Measurements from ENCODE around the gene LIPN. TPM values are rescaled to one million over a fixed set of nuclear protein-coding genes. Genes with fewer than 3 reads are reported as not detected.
"Not testable (repeated sequence)": the region's sequence is repeated elsewhere in the genome, so short reads cannot be mapped to it uniquely, and the experiment has no call there.

Gene LIPN
- under 1 TPM in 1 of 3 donors, not detected in 2; 0.49 TPM for polyA plus RNA-seq

GRCh38 chr10:88759366-88760101 is at the start of gene LIPN:
Gene LIPN (plus strand): TSS chr10:88760020. CDS start chr10:88761406, 1,386 bp downstream.
- no peak within 1 kb of the TSS for H3K27ac ChIP-seq (ENCODE audit: low read depth, low read length)
- WGBS, 3 donors = 65 to 96% (median 77%) methylated on average over 7 of the region's 7 CpGs

GRCh38 chr10:88715517-88715916 is 44.3 kb upstream of the LIPN start:
- WGBS, 3 donors = 89 to 100% (median 97%) methylated on average over 1 of the region's 1 CpG
- no peak overlapping the region for H3K27ac ChIP-seq (ENCODE audit: low read depth, low read length)

- 79 to 86% (median 83%) methylated on average over 4 of the region's 4 CpGs for WGBS, 3 donors
- H3K27ac ChIP-seq (ENCODE audit: low read depth, low read length) = no peak overlapping the region
Measured at GRCh38 chr10:88721392-88721791, 38.4 kb upstream of the LIPN start.

GRCh38 chr10:88725798-88726197 is 34.0 kb upstream of the LIPN start:
- no peak overlapping the region for H3K27ac ChIP-seq (ENCODE audit: low read depth, low read length)
- 12 to 35% (median 22%) methylated on average over 1 of the region's 1 CpG for WGBS, 3 donors

GRCh38 chr10:88728107-88728763 is 31.6 kb upstream of the LIPN start:
- WGBS, 3 donors = 70 to 79% (median 73%) methylated on average over 30 of the region's 30 CpGs
- H3K27ac ChIP-seq (ENCODE audit: low read depth, low read length) = no peak overlapping the region

GRCh38 chr10:88730864-88731263 is 29.0 kb upstream of the LIPN start:
- WGBS, 3 donors = 65 to 91% (median 79%) methylated on average over 4 of the region's 4 CpGs
- H3K27ac ChIP-seq (ENCODE audit: low read depth, low read length) = no peak overlapping the region

GRCh38 chr10:88731296-88731695 is 28.5 kb upstream of the LIPN start:
- no peak overlapping the region for H3K27ac ChIP-seq (ENCODE audit: low read depth, low read length)
- 42 to 69% (median 43%) methylated on average over 6 of the region's 6 CpGs for WGBS, 3 donors

GRCh38 chr10:88733215-88733614 is 26.6 kb upstream of the LIPN start:
- 81 to 95% (median 92%) methylated on average over 2 of the region's 2 CpGs for WGBS, 3 donors

GRCh38 chr10:88735661-88736060 is 24.2 kb upstream of the LIPN start:
- H3K27ac ChIP-seq (ENCODE audit: low read depth, low read length) = no peak overlapping the region
- WGBS, 3 donors = 52 to 71% (median 54%) methylated on average over 1 of the region's 1 CpG

More at GRCh38 chr10:88733215-88733614, 26.6 kb upstream of the LIPN start:
- H3K27ac ChIP-seq (ENCODE audit: low read depth, low read length) = no peak overlapping the region

GRCh38 chr10:88741921-88742320 is 17.9 kb upstream of the LIPN start:
- 46 to 63% (median 48%) methylated on average over 5 of the region's 5 CpGs for WGBS, 3 donors
- not testable (repeated sequence) for H3K27ac ChIP-seq (ENCODE audit: low read depth, low read length)

- WGBS, 3 donors = 84 to 95% (median 85%) methylated on average over 1 of the region's 1 CpG
- H3K27ac ChIP-seq (ENCODE audit: low read depth, low read length) = no peak overlapping the region
Measured at GRCh38 chr10:88742448-88742847, 17.4 kb upstream of the LIPN start.

GRCh38 chr10:88744002-88744401 is 15.8 kb upstream of the LIPN start:
- WGBS, 3 donors = 67 to 83% (median 71%) methylated on average over 5 of the region's 5 CpGs
- no peak overlapping the region for H3K27ac ChIP-seq (ENCODE audit: low read depth, low read length)

GRCh38 chr10:88745633-88746032 is 14.2 kb upstream of the LIPN start:
- H3K27ac ChIP-seq (ENCODE audit: low read depth, low read length) = no peak overlapping the region
- WGBS, 3 donors = 92 to 100% (median 94%) methylated on average over 1 of the region's 1 CpG

GRCh38 chr10:88754287-88754686 is 5.5 kb upstream of the LIPN start:
- H3K27ac ChIP-seq (ENCODE audit: low read depth, low read length) = no peak overlapping the region

- 50 to 81% (median 57%) methylated on average over 3 of the region's 3 CpGs for WGBS, 3 donors
Measured at GRCh38 chr10:88755753-88756152, 4.1 kb upstream of the LIPN start.

GRCh38 chr10:88756660-88757059 is 3.2 kb upstream of the LIPN start:
- WGBS, 3 donors = 0% methylated on average over 1 of the region's 1 CpG
- H3K27ac ChIP-seq (ENCODE audit: low read depth, low read length) = no peak overlapping the region

More at GRCh38 chr10:88755753-88756152, 4.1 kb upstream of the LIPN start:
- H3K27ac ChIP-seq (ENCODE audit: low read depth, low read length) = no peak overlapping the region

- H3K27ac ChIP-seq (ENCODE audit: low read depth, low read length) = no peak overlapping the region
- 19 to 75% (median 54%) methylated on average over 1 of the region's 1 CpG for WGBS, 3 donors
Measured at GRCh38 chr10:88762906-88763305, 3.1 kb downstream of the LIPN start.

GRCh38 chr10:88763441-88763840 is 3.6 kb downstream of the LIPN start:
- no peak overlapping the region for H3K27ac ChIP-seq (ENCODE audit: low read depth, low read length)
- 39 to 54% (median 45%) methylated on average over 1 of the region's 1 CpG for WGBS, 3 donors

- no peak overlapping the region for H3K27ac ChIP-seq (ENCODE audit: low read depth, low read length)
- WGBS, 3 donors = 93 to 96% (median 93%) methylated on average over 3 of the region's 3 CpGs
Measured at GRCh38 chr10:88764110-88764509, 4.3 kb downstream of the LIPN start.

- H3K27ac ChIP-seq (ENCODE audit: low read depth, low read length) = no peak overlapping the region
- 55 to 90% (median 56%) methylated on average over 1 of the region's 1 CpG for WGBS, 3 donors
Measured at GRCh38 chr10:88765816-88766215, 6.0 kb downstream of the LIPN start.

Measured in adipose tissue (tissue), 3 donors.